HUDEP-2 (cell line): Measurements from ENCODE around the gene SLC20A1.
A peak's percentile ranks its signal among the peaks of the same experiment; 100 is the strongest.

ENCODE experiments used
- DNase-seq, 76 experiments: peaks; one replicate each; lab custom pipeline; 2025; ENCODE audit not compliant: unreplicated experiment in 76 of 76; lab: John Stamatoyannopoulos, UW

Gene SLC20A1

GRCh38 chr2:112644155-112644932 is 1.4 kb upstream of the SLC20A1 start:
- DNase-seq: no peak

- no peak for DNase-seq
These were observed 818 bp upstream of the SLC20A1 start for GRCh38 chr2:112644933-112645309.

DNA sequence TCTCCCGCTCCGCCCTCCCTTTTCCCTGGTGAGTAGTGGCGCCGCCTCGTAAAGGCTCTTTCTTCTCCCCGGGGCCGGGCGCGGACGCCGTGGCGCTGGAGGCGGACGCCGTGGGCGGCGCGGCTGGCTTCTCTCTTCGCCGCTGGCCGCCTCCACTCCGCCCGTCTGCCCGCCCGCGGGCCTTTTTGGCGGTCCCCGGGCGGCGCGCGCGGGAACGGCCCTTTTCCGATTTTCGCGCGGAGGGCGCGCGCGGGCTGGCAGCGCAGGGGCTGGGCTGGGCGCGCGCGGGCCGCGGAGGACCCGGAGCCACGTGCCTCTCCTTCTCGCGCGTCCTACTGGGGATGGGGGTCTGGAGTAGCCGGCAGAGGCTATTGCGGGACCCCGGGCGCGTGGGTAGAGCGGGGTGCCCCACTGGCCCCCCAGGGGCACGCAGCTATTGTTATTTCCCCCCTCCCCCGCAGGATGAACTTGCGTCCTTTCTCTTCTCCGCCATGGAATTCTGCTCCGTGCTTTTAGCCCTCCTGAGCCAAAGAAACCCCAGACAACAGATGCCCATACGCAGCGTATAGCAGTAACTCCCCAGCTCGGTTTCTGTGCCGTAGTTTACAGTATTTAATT is 472 bp downstream of the SLC20A1 start:
- DNase-seq: peak in 15 of 76 experiments; percentile 31 to 55 (median 42)

DNA sequence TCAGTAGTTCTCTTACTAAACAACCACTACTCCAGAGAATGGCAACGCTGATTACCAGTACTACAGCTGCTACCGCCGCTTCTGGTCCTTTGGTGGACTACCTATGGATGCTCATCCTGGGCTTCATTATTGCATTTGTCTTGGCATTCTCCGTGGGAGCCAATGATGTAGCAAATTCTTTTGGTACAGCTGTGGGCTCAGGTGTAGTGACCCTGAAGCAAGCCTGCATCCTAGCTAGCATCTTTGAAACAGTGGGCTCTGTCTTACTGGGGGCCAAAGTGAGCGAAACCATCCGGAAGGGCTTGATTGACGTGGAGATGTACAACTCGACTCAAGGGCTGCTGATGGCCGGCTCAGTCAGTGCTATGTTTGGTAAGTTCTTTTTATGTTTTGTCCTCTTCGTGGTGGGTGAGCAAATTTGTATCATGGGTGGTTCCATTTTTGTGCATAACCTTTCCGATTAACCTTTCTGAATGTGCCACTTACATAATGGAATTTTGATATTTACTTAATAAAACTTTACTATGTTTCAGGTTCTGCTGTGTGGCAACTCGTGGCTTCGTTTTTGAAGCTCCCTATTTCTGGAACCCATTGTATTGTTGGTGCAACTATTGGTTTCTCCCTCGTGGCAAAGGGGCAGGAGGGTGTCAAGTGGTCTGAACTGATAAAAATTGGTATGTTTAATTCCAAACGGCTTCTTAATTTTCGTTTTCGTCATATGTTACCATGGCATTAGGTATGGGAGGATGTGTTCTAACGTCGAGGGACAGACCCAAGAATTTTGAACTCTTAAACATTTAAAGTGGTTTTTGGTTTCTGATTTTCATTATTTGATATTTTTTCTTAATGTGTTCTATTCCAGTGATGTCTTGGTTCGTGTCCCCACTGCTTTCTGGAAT is 1.3 kb downstream of the SLC20A1 start:
- DNase-seq: peak in 3 of 76 experiments; percentile 21 to 26 (median 25)

- no peak for DNase-seq
These were observed 2.3 kb downstream of the SLC20A1 start for GRCh38 chr2:112648081-112648480.

- DNase-seq: no peak
These were observed 10.9 kb downstream of the SLC20A1 start for GRCh38 chr2:112656679-112657078.

DNA sequence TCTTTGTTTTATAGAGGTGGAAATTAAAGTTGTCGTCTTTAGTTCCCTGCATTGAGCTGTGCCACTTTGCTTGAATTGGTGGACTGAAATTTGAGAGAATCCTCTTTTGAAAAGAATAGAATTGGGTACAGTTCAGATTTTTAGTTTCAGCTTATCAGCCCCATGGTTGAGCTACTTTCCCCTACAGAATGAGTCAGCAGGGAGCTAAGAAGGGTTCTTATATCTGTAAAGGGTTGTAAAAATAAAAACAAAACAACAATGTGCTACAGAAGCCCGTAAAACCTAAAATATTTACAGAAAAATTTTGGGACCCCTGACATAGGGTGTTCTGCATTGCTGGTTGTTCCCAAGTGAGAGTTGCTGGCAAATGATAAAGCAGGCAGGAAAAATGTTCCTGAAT is 12.6 kb downstream of the SLC20A1 start:
- DNase-seq: no peak

GRCh38 chr2:112658839-112659667 is 13.3 kb downstream of the SLC20A1 start:
- no peak for DNase-seq

DNA sequence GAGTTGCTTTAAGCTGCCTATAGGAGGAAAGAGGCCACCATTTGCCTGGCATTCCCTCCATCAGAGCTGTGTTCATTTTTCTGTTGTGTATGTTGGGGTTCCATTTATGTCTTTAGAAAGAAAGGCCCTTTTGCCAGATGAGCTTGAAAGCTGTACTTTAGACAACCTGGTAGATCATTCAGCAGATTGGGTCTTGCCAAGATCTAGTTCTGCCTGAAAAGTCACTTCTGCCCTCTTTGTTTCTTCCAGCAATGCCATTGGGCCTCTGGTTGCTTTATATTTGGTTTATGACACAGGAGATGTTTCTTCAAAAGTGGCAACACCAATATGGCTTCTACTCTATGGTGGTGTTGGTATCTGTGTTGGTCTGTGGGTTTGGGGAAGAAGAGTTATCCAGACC is 14.4 kb downstream of the SLC20A1 start:
- DNase-seq: no peak

GRCh38 chr2:112661656-112662305 is 16.0 kb downstream of the SLC20A1 start:
- DNase-seq: no peak

GRCh38 chr2:112662704-112663103 is 17.0 kb downstream of the SLC20A1 start:
- no peak for DNase-seq

- peak in 2 of 76 experiments; percentile 21 to 24 for DNase-seq
These were observed 18.9 kb downstream of the SLC20A1 start for GRCh38 chr2:112664689-112665088.

- peak in 54 of 76 experiments; percentile 4 to 82 (median 46) for DNase-seq
These were observed 19.5 kb downstream of the SLC20A1 start for GRCh38 chr2:112665113-112665780.

- peak in 29 of 76 experiments; percentile 10 to 72 (median 29) for DNase-seq
These were observed 21.0 kb downstream of the SLC20A1 start for GRCh38 chr2:112666761-112667122.

GRCh38 chr2:112667540-112667939 is 21.8 kb downstream of the SLC20A1 start:
- DNase-seq: peak in 6 of 76 experiments; percentile 7 to 41 (median 16)

DNA sequence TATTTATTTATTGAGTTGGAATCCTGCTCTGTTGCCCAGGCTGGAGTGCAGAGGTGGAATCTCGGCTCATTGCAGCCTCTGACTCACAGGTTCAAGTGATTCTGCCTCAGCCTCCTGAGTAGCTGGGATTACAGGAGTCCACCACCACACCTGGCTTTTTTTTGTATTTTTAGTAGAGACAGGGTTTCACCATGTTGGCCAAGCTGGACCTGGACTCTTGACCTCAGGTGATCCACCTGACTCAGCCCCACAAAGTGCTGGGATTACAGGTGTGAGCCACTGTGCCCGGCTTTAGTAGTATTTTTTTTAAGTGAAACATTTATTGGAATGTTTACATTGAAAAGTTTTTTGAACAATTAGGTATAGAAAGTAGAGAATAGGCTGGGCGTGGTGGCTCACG is 23.9 kb downstream of the SLC20A1 start:
- DNase-seq: no peak

DNA sequence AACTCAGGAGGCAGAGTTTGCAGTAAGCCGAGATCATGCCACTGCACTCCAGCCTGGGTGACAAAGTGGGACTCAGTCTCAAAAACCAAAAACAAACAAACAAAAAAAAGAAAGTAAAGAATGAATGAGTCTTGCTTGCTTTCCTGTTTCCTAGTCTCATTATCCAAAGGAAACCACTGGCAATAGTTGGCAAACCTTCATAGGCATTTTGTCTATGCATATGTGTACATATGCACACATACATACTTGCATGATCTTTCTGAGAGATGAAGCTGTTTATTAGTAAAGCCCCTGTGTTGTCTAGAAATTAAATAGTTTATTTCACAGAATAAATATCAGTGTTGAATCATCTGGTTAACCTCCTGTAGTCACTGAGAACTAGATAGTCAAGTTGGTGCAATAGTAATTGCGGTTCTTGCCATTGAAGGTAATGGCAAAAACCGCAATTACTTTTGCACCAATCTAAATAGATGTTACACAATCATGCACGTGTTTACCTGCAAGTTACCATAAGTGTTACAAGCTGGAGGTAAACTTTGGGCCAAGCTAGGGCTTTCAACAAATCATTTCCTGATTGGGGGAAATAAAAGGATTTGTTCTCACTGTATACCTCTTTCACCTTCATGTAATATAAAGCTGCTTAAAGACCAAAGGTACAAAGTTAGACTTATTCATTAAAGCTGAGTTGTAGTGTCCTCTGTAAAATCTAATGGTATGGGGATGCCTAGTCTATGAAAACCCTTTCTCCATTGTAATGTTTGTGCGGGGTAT is 24.7 kb downstream of the SLC20A1 start:
- DNase-seq: no peak

- no peak for DNase-seq
These were observed 26.1 kb downstream of the SLC20A1 start for GRCh38 chr2:112671801-112672200.

DNA sequence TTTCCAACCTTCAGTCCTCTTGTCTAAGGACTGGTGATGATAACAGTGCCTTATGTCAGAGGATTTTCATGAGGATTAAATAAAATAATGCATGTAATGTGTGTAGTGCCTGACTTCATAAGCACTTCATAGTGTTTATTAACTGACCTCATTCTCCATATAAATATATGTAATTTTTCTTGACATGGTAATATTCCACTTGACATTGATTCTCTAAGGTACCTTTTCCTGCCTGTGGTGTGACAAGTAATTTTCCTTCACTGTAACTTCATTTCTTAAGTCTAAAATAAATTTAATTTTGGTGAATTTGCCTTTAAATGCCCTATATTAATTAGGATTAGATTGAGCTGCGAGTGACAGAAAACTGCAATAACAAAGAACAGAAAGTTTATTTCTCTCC is 27.3 kb downstream of the SLC20A1 start:
- no peak for DNase-seq
